ENCODE data around the gene NUTM2A.
"Not testable (repeated sequence)": the region's sequence is repeated elsewhere in the genome, so short reads cannot be mapped to it uniquely, and the experiment has no call there.

The NUTM2A gene

GRCh38 chr10:87213150-87213765, 12.0 kb upstream of the NUTM2A start:
- not testable (repeated sequence) for H4K20me1 ChIP-seq (ENCODE audit: insufficient read depth); H3K4me2 ChIP-seq; H3K4me3 ChIP-seq (IDR thresholded peaks at IDR 0.05; ENCODE audit: insufficient read depth, low read depth, low read length); H3K9ac ChIP-seq; H3K27ac ChIP-seq; H3K36me3 ChIP-seq (ENCODE audit: insufficient read depth); H3K4me1 ChIP-seq (ENCODE audit: low read depth, poor library complexity, severe bottlenecking); H3K27me3 ChIP-seq (ENCODE audit: insufficient read depth, low read depth); H3K79me2 ChIP-seq (ENCODE audit: insufficient read depth, low read depth); H2AFZ ChIP-seq (ENCODE audit: low read depth)

- H4K20me1 ChIP-seq (ENCODE audit: insufficient read depth): not testable (repeated sequence)
These were observed 11.4 kb upstream of the NUTM2A start for GRCh38 chr10:87213806-87214205.

GRCh38 chr10:87216120-87216519, 9.1 kb upstream of the NUTM2A start:
- not testable (repeated sequence) for H3K4me2 ChIP-seq; H3K27me3 ChIP-seq (ENCODE audit: insufficient read depth, low read depth); H3K36me3 ChIP-seq (ENCODE audit: insufficient read depth); H3K9ac ChIP-seq; H3K79me2 ChIP-seq (ENCODE audit: insufficient read depth, low read depth); H3K27ac ChIP-seq; H3K4me1 ChIP-seq (ENCODE audit: low read depth, poor library complexity, severe bottlenecking); H3K4me3 ChIP-seq (IDR thresholded peaks at IDR 0.05; ENCODE audit: insufficient read depth, low read depth, low read length); H4K20me1 ChIP-seq (ENCODE audit: insufficient read depth); H2AFZ ChIP-seq (ENCODE audit: low read depth)

More at GRCh38 chr10:87213806-87214205, 11.4 kb upstream of the NUTM2A start:
- H3K4me1 ChIP-seq (ENCODE audit: low read depth, poor library complexity, severe bottlenecking); H3K9ac ChIP-seq; H3K27ac ChIP-seq; H3K36me3 ChIP-seq (ENCODE audit: insufficient read depth); H3K27me3 ChIP-seq (ENCODE audit: insufficient read depth, low read depth); H3K4me3 ChIP-seq (IDR thresholded peaks at IDR 0.05; ENCODE audit: insufficient read depth, low read depth, low read length); H3K79me2 ChIP-seq (ENCODE audit: insufficient read depth, low read depth); H3K4me2 ChIP-seq; H2AFZ ChIP-seq (ENCODE audit: low read depth): not testable (repeated sequence)

DNA sequence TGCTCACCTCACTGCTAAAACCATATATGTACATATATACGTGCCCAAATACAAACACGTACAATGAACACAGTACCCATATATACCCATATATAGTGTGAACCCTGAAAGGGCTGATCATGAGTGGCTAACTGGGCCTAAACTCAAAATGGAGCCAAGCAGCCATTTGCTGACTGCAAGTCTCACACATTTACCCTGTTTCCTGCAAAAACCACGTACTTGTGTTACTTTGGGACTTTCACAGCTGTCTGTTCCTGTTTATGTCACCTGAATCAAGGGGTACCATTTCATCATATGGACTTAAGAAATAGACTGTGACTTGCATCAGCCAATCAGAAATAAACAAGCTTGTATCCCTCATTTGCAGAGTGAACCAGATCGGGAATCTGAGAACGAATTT, 5.9 kb upstream of the NUTM2A start:
- H3K36me3 ChIP-seq (ENCODE audit: insufficient read depth); H3K9ac ChIP-seq; H4K20me1 ChIP-seq (ENCODE audit: insufficient read depth); H3K27me3 ChIP-seq (ENCODE audit: insufficient read depth, low read depth); H3K27ac ChIP-seq; H3K4me1 ChIP-seq (ENCODE audit: low read depth, poor library complexity, severe bottlenecking); H2AFZ ChIP-seq (ENCODE audit: low read depth); H3K4me3 ChIP-seq (IDR thresholded peaks at IDR 0.05; ENCODE audit: insufficient read depth, low read depth, low read length); H3K79me2 ChIP-seq (ENCODE audit: insufficient read depth, low read depth); H3K4me2 ChIP-seq: not testable (repeated sequence)

DNA sequence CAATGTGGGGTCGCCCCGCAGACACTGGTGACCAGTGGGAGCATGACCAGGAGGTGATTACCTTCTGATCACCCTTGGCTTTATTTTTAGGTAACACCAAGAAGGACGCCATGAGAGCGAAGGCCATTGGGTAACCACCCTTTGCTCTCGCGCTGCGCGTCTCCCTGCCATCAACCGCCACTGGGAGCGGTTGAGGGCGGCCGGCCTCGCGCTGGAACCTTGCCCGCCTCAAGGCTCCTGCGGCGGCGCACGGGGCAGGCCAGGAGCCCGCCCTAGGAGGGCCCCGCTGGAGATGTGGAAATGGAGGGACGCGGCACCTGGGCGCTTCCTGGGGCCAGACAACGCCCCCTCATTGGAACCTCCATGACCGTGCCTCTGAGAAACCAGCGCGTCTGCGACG, 2.5 kb upstream of the NUTM2A start:
- H3K27me3 ChIP-seq (ENCODE audit: insufficient read depth, low read depth); H3K4me2 ChIP-seq; H2AFZ ChIP-seq (ENCODE audit: low read depth); H4K20me1 ChIP-seq (ENCODE audit: insufficient read depth); H3K79me2 ChIP-seq (ENCODE audit: insufficient read depth, low read depth); H3K36me3 ChIP-seq (ENCODE audit: insufficient read depth); H3K27ac ChIP-seq; H3K4me3 ChIP-seq (IDR thresholded peaks at IDR 0.05; ENCODE audit: insufficient read depth, low read depth, low read length); H3K9ac ChIP-seq; H3K4me1 ChIP-seq (ENCODE audit: low read depth, poor library complexity, severe bottlenecking): not testable (repeated sequence)

DNA sequence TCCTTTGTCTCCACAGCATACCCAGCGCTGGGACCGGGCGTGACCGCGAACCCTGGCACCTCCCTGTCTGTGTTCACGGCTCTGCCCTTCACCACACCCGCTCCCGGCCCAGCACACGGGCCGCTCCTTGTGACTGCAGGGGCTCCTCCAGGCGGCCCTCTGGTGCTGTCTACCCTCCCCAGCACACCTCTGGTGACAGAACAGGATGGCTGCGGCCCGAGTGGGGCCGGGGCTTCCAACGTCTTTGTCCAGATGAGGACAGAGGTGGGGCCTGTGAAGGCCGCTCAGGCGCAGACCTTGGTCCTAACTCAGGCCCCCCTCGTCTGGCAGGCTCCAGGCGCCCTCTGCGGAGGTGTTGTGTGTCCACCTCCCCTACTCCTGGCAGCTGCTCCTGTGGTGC, 3.0 kb downstream of the NUTM2A start:
- not testable (repeated sequence) for H3K4me3 ChIP-seq (IDR thresholded peaks at IDR 0.05; ENCODE audit: insufficient read depth, low read depth, low read length); H3K4me2 ChIP-seq; H3K9ac ChIP-seq; H2AFZ ChIP-seq (ENCODE audit: low read depth); H4K20me1 ChIP-seq (ENCODE audit: insufficient read depth); H3K79me2 ChIP-seq (ENCODE audit: insufficient read depth, low read depth); H3K27ac ChIP-seq; H3K36me3 ChIP-seq (ENCODE audit: insufficient read depth); H3K27me3 ChIP-seq (ENCODE audit: insufficient read depth, low read depth); H3K4me1 ChIP-seq (ENCODE audit: low read depth, poor library complexity, severe bottlenecking)

GRCh38 chr10:87229211-87229610, 4.0 kb downstream of the NUTM2A start:
- H3K4me2 ChIP-seq; H3K4me3 ChIP-seq (IDR thresholded peaks at IDR 0.05; ENCODE audit: insufficient read depth, low read depth, low read length); H3K27ac ChIP-seq; H4K20me1 ChIP-seq (ENCODE audit: insufficient read depth); H3K27me3 ChIP-seq (ENCODE audit: insufficient read depth, low read depth); H3K36me3 ChIP-seq (ENCODE audit: insufficient read depth); H3K79me2 ChIP-seq (ENCODE audit: insufficient read depth, low read depth); H2AFZ ChIP-seq (ENCODE audit: low read depth); H3K4me1 ChIP-seq (ENCODE audit: low read depth, poor library complexity, severe bottlenecking); H3K9ac ChIP-seq: not testable (repeated sequence)

GRCh38 chr10:87234854-87235253, 9.6 kb downstream of the NUTM2A start:
- not testable (repeated sequence) for H3K4me1 ChIP-seq (ENCODE audit: low read depth, poor library complexity, severe bottlenecking); H3K27ac ChIP-seq; H2AFZ ChIP-seq (ENCODE audit: low read depth); H3K4me3 ChIP-seq (IDR thresholded peaks at IDR 0.05; ENCODE audit: insufficient read depth, low read depth, low read length); H3K27me3 ChIP-seq (ENCODE audit: insufficient read depth, low read depth); H3K9ac ChIP-seq; H4K20me1 ChIP-seq (ENCODE audit: insufficient read depth); H3K4me2 ChIP-seq; H3K36me3 ChIP-seq (ENCODE audit: insufficient read depth); H3K79me2 ChIP-seq (ENCODE audit: insufficient read depth, low read depth)

- not testable (repeated sequence) for H3K27ac ChIP-seq; H3K27me3 ChIP-seq (ENCODE audit: insufficient read depth, low read depth); H4K20me1 ChIP-seq (ENCODE audit: insufficient read depth); H3K9ac ChIP-seq; H3K36me3 ChIP-seq (ENCODE audit: insufficient read depth); H2AFZ ChIP-seq (ENCODE audit: low read depth); H3K79me2 ChIP-seq (ENCODE audit: insufficient read depth, low read depth); H3K4me2 ChIP-seq; H3K4me3 ChIP-seq (IDR thresholded peaks at IDR 0.05; ENCODE audit: insufficient read depth, low read depth, low read length); H3K4me1 ChIP-seq (ENCODE audit: low read depth, poor library complexity, severe bottlenecking)
These were observed 12.0 kb downstream of the NUTM2A start for GRCh38 chr10:87237244-87237643.

DNA sequence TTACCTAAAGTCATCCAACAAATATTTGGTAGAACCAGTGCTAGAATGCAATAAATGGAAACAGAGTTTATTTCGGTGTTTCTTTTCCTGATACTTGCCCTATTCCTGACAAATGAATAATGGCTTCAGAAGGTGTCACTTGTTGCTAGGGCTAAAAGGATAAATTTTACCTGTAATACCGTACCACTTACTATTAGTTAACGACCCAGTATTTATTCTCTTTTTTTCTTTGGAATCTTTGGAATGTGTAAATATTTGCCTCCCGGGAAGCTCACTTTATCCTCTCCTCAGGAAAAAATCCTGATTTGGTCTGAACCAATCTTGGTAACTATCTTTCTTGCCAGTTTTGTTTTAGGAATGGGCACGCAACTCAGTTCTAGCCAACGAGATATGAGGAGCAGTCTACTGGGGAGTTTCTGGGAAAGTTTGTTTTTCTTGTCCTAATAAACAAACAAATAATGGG, 14.1 kb downstream of the NUTM2A start:
- not testable (repeated sequence) for H3K4me1 ChIP-seq (ENCODE audit: low read depth, poor library complexity, severe bottlenecking); H3K9ac ChIP-seq; H3K79me2 ChIP-seq (ENCODE audit: insufficient read depth, low read depth); H3K4me2 ChIP-seq; H3K27ac ChIP-seq; H3K4me3 ChIP-seq (IDR thresholded peaks at IDR 0.05; ENCODE audit: insufficient read depth, low read depth, low read length); H2AFZ ChIP-seq (ENCODE audit: low read depth); H3K27me3 ChIP-seq (ENCODE audit: insufficient read depth, low read depth); H4K20me1 ChIP-seq (ENCODE audit: insufficient read depth); H3K36me3 ChIP-seq (ENCODE audit: insufficient read depth)

GRCh38 chr10:87242192-87242591, 16.9 kb downstream of the NUTM2A start:
- H3K79me2 ChIP-seq (ENCODE audit: insufficient read depth, low read depth); H2AFZ ChIP-seq (ENCODE audit: low read depth); H3K4me2 ChIP-seq; H3K36me3 ChIP-seq (ENCODE audit: insufficient read depth); H4K20me1 ChIP-seq (ENCODE audit: insufficient read depth); H3K9ac ChIP-seq; H3K4me1 ChIP-seq (ENCODE audit: low read depth, poor library complexity, severe bottlenecking); H3K4me3 ChIP-seq (IDR thresholded peaks at IDR 0.05; ENCODE audit: insufficient read depth, low read depth, low read length); H3K27me3 ChIP-seq (ENCODE audit: insufficient read depth, low read depth); H3K27ac ChIP-seq: not testable (repeated sequence)

Data from KMS-11 (cell line).